MM.1S (cell line): ENCODE measurements around the gene THG1L.

Experiments used
- CTCF ChIP-seq: fragments of 300-600 bp; sonication (generic); IDR thresholded peaks from 2 replicates; pipeline ENCODE4 v1.5.1; 2016; ENCODE audit warnings: antibody characterized with exemption, low read length, mixed read lengths
- EZH2 ChIP-seq: fragments of 300-600 bp; sonication (generic); optimal IDR thresholded peaks from 2 replicates; pipeline ENCODE3; 2017; ENCODE audit warnings: low read depth, mild to moderate bottlenecking, antibody characterized with exemption, low read length, mixed read lengths
- EZH2phosphoT487 ChIP-seq: fragments of 300-600 bp; sonication (generic); IDR thresholded peaks from 2 replicates; pipeline ENCODE4 v1.6.1; 2018; ENCODE audit warnings: antibody characterized with exemption, low read length

- TF ChIP-seq CTCF (no peak), EZH2 (no peak), EZH2phosphoT487 (no peak)
These were observed 27.5 kb upstream of the THG1L start for GRCh38 chr5:157703736-157704135.
